GM20000 (cell line): ENCODE results near the gene ZNF358.

Experiments used
- DNase-seq: peaks from one replicate; pipeline ENCODE4 v3.0.0; 2012; ENCODE audit warnings: low spot score
- CTCF ChIP-seq: IDR thresholded peaks from 2 replicates; pipeline ENCODE4 v1.5.1; 2012; ENCODE audit warnings: mild to moderate bottlenecking, control low read depth; ENCODE audit errors: extremely low read depth, missing control alignments

The ZNF358 gene

DNA sequence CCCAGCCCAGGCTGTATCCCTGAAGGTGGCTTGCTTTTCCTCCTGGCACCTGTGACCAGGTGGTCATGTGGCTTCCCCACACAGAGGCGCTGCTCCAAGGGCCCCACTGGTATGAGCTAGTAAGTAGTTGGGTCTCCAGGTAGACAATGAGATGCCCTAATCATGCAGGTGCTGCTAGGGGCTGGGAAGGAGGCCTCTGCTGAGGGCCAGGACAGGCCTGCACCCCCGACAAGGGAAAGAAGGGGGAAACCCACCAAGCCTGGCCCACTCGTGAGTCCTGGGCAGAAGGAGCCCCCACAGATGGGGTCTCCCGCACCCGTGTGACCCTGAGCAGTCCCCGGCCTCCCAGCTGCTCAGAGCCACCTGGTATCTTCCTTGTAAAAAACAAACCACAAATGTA is 40.2 kb upstream of the ZNF358 start:
- TF ChIP-seq CTCF = no peak
- no peak for DNase-seq

DNA sequence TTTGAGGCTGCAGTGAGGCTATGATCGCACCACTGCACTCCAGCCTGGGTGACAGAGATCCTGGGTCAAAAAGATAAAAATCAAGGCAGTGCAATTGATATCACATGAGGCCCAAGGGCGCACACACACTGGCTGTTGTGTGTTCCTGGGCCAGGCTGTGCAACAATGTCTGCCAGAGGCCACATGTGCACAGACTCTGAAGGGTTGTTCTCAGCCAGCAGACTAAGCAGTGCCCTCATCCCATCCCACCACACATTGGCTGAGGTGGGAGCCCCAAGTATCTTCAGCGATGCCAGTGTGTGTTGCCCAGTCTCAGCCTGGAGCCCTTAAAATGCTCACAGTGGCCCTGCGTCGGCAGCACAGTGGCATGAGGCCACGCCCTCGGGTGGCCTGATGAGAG is 39.7 kb upstream of the ZNF358 start:
- no peak for DNase-seq
- no peak for TF ChIP-seq CTCF

DNA sequence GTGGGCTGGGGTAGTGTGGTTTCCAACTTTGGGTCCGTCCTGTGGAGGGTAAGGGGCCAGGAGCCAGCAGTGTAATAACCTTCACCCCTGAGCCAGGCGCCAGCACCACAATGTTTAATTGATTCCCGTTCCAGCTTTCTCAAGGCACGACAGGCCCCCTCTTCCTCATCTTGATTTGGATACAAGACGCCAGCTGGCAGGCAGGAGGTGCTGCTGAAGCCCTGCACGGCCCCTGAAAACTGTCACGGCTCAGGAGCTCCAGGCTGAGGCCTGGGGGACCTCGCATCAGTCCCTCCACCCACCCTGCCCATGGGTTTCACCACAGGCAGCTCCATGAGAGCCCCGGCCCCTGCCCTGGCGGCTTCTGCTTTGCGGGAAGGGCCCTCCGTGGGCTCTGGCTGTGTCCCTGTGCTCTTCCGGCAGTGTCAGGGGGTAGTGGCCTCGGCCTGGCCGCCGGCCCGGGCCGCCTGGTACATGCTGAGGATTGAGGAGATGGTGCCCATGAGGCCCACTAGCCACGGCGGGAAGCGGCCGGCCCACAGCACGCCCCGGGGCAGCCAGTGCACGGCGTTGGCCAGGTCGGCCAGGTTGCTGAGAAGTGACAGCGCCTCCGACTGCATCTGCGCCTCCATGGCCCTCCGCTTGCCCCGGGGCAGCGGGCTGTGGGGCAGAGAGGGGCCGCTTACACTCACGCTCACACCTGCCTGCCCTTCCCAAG is 39.0 kb upstream of the ZNF358 start:
- DNase-seq = no peak
- TF ChIP-seq CTCF = no peak

GRCh38 chr19:7477758-7478157 is 38.1 kb upstream of the ZNF358 start:
- no peak for DNase-seq
- TF ChIP-seq CTCF = no peak

GRCh38 chr19:7478173-7478842 is 37.6 kb upstream of the ZNF358 start:
- no peak for DNase-seq
- no peak for TF ChIP-seq CTCF

GRCh38 chr19:7478843-7479227 is 37.1 kb upstream of the ZNF358 start:
- no peak for TF ChIP-seq CTCF
- DNase-seq = no peak

- DNase-seq = no peak
- TF ChIP-seq CTCF = no peak
Observed at GRCh38 chr19:7480222-7480969, 35.5 kb upstream of the ZNF358 start.
